ENCODE data around the gene AARS2.

DNA sequence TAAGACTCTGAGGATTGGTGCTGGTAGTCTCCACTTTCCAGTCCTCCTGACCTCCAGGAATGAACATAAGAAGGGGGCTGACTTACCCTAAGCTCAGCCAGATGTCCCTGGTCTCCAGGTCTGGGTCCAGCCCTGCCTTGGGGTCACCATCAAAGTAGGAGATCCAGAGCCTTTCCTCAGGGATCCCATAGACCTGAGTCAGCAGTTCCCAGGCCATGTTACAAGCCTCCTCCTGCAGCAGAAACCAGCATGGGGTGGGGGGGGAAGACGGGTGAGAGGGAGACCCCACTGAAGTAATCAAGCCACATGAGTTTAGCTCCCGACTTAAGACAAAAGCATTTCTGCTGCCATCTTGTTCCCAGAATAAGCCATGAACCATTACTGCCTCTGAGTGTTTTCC, 1.8 kb downstream of the AARS2 start:
- TF ChIP-seq CTCF (IDR thresholded peaks at IDR 0.05; ENCODE audit: poor library complexity) (no peak), EZH2 (IDR thresholded peaks at IDR 0.05; ENCODE audit: borderline replicate concordance) (no peak), EZH2phosphoT487 (IDR thresholded peaks at IDR 0.05; ENCODE audit: low read depth, severe bottlenecking, unreplicated experiment) (no peak)

All from hepatocyte (in vitro differentiated cells).